Measurements from ENCODE around the gene RAB24. TPM values are rescaled to one million over a fixed set of nuclear protein-coding genes. Genes with fewer than 3 reads are reported as not detected.

RAB24 gene
- total RNA-seq, 1 experiment from 2014 or later: 42.6 TPM

- intact Hi-C loops (cut with micrococcal nuclease): no loop called here
- H3K4me1 Mint-ChIP-seq (ENCODE audit: insufficient read depth, unreplicated experiment): peaks cover 16% of the 10 kb centered on the region
- H3K27ac Mint-ChIP-seq (ENCODE audit: low read depth, unreplicated experiment): no peak overlapping the region
- peaks cover 74% of the 10 kb centered on the region for H3K36me3 Mint-ChIP-seq (ENCODE audit: insufficient read depth, unreplicated experiment)
- H3K27me3 Mint-ChIP-seq (ENCODE audit: insufficient read depth, unreplicated experiment): no peaks in the 10 kb centered on the region
- ChIA-PET POLR2A (interaction anchor here (1.4 kb wide), 1 partner anchor 21 kb away, joined by 5 read pairs; the partner anchor contains the start of gene LMAN2), CTCF (interaction anchor here (0.5 to 5.4 kb wide), 7 partner anchors 14 to 73 kb away, joined by 3 to 59 read pairs (median 5); no protein-coding TSS in a partner anchor)
- TSS peak; percentile 87 for BruUV-seq (replicated peaks)
- no peak for TF ChIP-seq CTCF (IDR thresholded peaks at IDR 0.05; ENCODE audit: unreplicated experiment)
- DNase-seq (ENCODE audit: unreplicated experiment): no peak
- H3K4me3 Mint-ChIP-seq (ENCODE audit: unreplicated experiment): no peak overlapping the region
- no peaks in the 10 kb centered on the region for H3K9me3 Mint-ChIP-seq (ENCODE audit: unreplicated experiment)
Observed at GRCh38 chr5:177330991-177331842, 27.7 kb upstream of the RAB24 start.

DNA sequence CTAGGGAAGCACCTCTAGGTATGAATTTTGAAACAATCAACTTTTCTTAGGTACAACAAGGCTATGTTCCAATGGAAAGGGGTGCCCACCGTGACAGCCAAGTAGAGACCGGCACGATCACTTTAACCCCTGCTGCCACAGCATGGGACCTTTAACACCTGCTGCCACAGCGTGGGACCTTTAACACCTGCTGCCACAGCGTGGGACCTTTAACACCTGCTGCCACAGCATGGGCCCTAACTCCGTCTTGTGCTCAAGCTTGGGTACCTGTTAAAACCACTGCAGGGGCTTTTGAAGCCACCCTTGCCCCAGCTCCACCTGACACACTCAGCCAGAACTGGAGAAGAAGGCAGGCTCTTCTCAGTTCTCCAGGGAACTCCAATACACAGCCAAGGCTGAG lies 26.4 kb upstream of the RAB24 start:
- no peak overlapping the region for H3K27ac Mint-ChIP-seq (ENCODE audit: low read depth, unreplicated experiment)
- no peak for DNase-seq (ENCODE audit: unreplicated experiment)
- H3K27me3 Mint-ChIP-seq (ENCODE audit: insufficient read depth, unreplicated experiment): no peaks in the 10 kb centered on the region
- H3K4me3 Mint-ChIP-seq (ENCODE audit: unreplicated experiment): no peak overlapping the region
- H3K9me3 Mint-ChIP-seq (ENCODE audit: unreplicated experiment): no peaks in the 10 kb centered on the region
- peaks cover 20% of the 10 kb centered on the region for H3K4me1 Mint-ChIP-seq (ENCODE audit: insufficient read depth, unreplicated experiment)
- intact Hi-C loops (cut with micrococcal nuclease): no loop called here
- ChIA-PET CTCF (interaction anchor here (5.4 kb wide), 1 partner anchor 13 kb away, joined by 59 read pairs; no protein-coding TSS in a partner anchor), POLR2A (interaction anchor here (0.6 to 1.4 kb wide), 4 partner anchors 10 to 201 kb away, joined by 3 to 5 read pairs (median 3); partner anchors contain the start of gene LMAN2)
- TF ChIP-seq CTCF (IDR thresholded peaks at IDR 0.05; ENCODE audit: unreplicated experiment): no peak
- no TSS peak for BruUV-seq (replicated peaks)
- peaks cover 60% of the 10 kb centered on the region for H3K36me3 Mint-ChIP-seq (ENCODE audit: insufficient read depth, unreplicated experiment)

DNA sequence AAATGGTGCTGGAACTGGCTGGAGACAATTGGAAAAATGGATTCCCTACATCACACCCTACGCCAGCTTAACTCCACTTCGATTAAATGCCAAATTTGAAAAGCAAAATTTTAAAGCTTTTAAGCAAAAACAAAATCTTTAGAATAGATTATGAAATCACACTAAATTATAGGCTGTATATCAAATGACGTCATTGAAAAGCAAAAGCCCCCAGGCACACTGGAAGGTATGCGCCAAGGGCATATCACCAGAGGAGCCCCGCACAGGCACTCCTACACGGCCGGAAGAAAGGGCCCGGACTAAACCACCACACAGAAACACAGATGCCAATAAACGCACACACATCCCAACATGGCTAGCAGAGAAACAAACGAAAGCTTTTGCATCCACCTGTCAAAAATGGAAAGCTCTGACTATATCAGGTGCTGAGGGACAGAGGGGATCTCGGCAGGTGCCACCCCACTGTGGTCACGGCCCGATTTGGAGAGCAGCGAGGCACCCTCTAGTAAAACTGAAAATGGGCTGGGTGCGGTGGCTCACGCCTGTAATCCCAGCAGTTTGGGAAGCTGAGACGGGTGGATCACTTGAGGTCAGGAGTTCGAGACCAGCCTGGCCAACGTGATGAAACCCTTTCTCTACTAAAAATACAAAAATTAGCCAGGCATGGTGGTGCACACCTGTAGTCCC lies 25.2 kb upstream of the RAB24 start:
- intact Hi-C loops (cut with micrococcal nuclease): no loop called here
- POLR2A ChIA-PET: interaction anchor here (0.7 to 2.8 kb wide), 2 partner anchors 20 to 23 kb away, joined by 3 to 12 read pairs; partner anchors contain the start of gene LMAN2
- CTCF ChIA-PET: interaction anchor here (0.6 to 5.4 kb wide), 6 partner anchors 9 to 247 kb away, joined by 3 to 59 read pairs (median 3); no protein-coding TSS in a partner anchor
- no peak for TF ChIP-seq CTCF (IDR thresholded peaks at IDR 0.05; ENCODE audit: unreplicated experiment)
- BruUV-seq (replicated peaks): no TSS peak
- Mint-ChIP-seq H3K27me3 (ENCODE audit: insufficient read depth, unreplicated experiment) (no peaks in the 10 kb centered on the region), H3K27ac (ENCODE audit: low read depth, unreplicated experiment) (no peak overlapping the region), H3K36me3 (ENCODE audit: insufficient read depth, unreplicated experiment) (peaks cover 50% of the 10 kb centered on the region), H3K9me3 (ENCODE audit: unreplicated experiment) (no peaks in the 10 kb centered on the region), H3K4me3 (ENCODE audit: unreplicated experiment) (no peak overlapping the region), H3K4me1 (ENCODE audit: insufficient read depth, unreplicated experiment) (peaks cover 20% of the 10 kb centered on the region)
- DNase-seq (ENCODE audit: unreplicated experiment): no peak
